GM18526 (cell line): ENCODE results near the gene SAP30L.

Experiments used
- POLR2A ChIP-seq: IDR thresholded peaks from 3 replicates; pipeline ENCODE4 v1.6.1; 2011; ENCODE audit not compliant: insufficient read length; ENCODE audit errors: extremely low read depth

The SAP30L gene

DNA sequence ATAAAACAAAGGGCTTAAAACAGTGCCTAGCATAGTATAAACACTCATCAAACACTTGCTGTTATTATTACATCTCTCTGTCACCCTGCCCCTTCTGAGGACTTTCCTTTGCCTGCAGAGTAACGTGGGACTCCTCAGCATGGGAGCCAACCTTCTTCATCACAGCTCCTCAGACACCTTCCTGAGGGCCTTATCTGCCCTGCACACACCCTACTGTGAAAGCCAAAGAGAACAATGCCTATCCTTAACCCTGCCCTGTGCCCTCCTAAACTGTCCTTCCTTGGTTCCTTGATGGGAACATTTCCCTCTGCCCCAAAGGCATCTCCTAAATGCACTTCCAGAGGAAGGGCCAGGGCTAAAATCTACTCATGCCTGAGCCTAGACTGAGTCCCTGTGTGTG lies 52.8 kb downstream of the SAP30L start:
- TF ChIP-seq POLR2A: no peak

DNA sequence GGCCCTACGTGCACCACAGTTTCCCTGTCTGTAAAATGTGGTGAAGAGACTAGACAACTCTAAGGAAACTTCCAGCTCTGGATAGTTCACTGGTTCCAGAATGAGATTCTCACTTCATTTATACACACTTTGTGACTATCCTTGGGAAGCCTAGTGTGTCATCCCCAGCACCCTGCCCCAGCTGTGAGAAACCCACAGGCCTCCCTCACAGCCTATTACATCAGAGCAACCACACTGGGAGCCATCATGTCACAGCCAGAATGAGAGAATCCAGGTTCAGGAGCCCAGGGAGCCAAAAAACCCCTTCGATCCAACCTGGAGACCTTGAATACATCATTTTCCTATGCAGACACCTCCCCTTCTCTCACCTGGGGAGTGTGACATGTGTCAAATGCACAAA lies 53.2 kb downstream of the SAP30L start:
- TF ChIP-seq POLR2A: no peak

DNA sequence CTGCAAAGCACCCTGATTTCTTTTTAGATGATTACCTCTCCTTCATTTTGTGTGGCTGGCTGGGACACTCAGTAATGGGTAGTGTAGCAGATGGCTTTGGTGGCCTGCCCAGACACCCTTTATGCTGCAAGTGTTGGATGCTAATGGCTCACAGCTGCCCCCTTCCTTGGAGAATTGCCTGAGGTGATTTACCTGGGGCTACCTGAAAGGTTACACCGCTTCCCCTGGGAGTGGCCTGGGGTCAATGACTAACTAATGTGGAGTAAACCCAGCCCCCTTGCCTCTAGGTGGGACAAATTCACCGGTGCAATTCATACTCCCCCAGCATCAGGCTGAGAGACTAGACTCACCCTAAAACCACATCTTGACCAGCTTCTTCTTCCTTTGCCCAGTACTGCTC lies 55.8 kb downstream of the SAP30L start:
- TF ChIP-seq POLR2A: no peak

DNA sequence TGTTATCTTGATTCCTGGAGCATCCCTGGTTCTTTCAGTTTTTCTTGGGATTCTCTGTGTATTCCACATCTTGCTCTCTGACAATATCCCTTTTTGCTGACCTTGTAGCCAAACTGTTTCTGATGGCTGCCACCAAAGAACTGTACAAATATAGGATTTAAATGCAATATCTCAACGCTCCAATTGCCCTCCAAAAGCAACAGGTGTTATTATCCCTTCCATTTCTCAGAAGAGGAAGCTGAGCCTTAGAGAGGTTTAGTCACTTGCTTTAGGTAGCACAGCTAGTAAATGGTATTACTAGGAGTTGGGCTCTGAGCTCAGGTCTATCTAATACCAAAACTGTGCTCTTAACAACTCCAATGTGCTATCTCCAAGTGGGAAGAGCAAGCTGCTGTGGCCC lies 56.4 kb downstream of the SAP30L start:
- TF ChIP-seq POLR2A: no peak

DNA sequence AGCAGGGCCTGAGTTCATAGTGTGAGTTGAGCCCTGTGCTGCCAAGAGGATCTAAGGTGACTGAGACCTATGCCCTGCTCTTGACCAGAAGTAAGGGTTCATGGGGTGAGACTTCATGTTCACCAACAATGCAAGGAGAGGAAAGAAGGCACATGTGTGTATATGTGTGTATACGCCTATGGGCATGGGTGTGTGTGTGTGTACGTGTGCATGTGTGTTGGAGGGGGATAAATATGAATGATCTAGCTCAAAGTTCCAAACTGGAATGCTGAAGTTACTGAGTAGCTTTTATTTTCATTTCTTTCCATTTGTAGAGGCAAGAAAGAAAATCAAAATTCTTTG lies 57.9 kb downstream of the SAP30L start:
- TF ChIP-seq POLR2A: no peak

DNA sequence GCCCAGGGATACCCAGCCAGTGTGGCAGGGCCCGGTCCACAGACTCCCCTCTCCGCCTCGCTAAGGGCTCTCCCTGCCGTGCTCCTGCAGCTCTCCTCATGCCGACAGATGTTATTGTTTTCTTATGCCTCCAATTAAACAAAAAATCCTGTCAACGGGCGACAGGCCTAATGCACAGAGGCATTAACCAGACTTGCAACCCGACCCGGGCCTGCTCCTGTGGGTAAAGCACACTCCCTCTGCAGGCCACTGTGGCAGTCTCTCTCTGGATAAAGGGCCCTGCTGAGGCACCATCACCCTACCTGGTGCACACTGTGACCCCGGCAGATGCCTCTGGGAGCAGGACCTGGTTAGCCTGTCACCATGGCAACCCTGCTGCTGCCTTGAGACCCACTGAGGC lies 59.8 kb downstream of the SAP30L start:
- no peak for TF ChIP-seq POLR2A

DNA sequence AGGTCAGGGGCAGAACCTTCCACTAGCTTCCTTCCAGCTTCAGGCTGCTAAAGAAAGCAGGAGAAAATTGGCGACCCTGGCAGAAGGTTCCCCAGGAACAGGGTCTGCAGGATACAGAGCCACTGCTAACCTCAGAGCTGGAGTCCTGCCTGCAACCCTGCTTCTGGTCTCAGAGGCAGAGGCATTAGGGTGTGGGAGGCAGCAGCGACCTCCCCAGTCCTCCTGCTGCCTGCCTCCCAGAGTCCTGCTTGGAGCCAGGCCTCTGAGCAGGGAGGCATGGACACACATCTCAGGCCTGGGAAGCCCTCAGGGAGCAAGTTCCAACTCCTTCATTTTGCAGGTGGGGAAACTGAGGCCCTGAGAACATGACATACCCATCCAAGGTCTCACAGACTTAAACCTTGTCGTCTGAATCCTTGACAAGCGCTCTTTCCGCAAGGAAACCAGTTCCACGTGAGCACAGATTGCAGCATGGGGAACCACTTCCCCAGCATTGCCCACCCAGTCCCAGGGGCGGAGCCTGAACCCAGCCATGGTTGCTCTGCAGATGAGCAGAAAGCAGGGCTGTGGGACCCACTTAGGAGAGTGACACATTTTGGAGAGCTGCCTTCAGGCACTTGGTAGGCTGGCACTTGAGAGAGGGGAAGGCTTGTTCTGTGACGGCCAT lies 60.4 kb downstream of the SAP30L start:
- TF ChIP-seq POLR2A: no peak

DNA sequence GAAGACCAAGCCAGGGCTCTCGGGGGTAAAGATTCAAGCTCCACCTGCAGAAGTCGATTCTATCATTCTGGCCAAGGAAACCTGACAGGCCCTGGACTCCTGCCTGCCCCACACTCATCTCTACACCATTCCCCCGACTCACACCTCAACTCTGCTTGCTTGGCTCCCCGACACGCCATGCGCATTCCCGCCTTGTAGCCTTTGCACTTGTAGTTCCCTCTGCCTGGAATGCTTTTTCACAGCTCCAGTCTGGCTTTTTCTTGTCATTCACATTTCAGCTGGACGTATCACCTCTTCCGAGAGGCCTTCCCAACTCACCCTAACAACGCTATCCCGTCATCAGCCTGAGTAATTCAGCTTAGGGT lies 60.9 kb downstream of the SAP30L start:
- TF ChIP-seq POLR2A: no peak

DNA sequence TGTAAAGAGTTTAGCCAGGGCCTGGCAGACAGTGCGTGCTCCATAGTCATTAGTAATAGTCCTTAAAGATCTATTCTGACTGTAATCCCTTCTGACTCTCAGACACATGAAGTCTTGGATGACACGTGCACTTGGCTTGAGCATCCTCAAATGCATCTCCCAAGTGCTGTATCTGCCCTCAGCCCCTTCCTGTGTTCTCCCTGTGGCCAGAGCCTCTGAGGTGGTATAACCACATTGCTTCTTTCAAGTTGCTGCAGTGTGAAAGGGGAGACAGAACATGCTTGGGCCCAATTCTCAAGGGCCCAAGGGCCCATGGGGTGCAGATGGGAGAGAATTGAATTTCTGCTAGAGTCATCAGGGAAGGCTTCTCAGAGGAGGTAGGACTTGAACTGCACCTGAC lies 62.3 kb downstream of the SAP30L start:
- no peak for TF ChIP-seq POLR2A

DNA sequence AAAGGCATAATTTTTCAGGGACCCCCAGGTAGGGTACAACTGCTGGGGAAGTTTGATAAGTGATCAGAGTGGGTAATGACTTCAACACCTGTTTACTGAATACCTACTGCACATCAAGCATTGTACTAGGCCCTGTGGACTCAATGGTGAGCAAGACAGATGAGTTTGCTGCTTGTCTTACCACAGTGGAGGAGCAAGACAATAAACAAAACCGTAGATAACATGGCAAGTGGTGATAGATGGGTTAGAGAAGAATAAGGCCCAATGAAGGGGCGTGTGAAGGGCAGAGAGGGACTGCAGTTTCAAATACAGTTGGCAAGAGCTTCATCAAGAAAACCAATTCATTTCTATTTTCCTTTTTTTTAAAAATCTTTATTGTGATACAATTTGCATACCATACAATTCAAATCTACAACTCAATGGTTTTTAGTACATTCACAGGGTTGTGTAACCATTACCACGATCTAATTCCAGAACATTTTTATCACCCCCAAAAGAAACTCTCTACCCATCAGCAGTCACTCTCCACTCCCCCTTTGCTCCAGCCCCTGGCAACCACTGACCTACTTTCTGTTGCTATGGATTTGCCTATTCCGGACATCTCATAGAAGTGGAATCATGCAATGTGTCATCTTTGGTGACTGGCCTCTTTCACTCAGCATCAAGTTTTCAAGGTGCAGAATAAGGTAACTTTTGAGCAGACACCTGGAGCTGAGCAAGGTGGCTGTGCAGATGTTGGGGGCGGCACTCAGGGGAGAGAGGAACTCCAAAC lies 64.2 kb downstream of the SAP30L start:
- no peak for TF ChIP-seq POLR2A
